Measurements from ENCODE around the gene PDE1A.

DNA sequence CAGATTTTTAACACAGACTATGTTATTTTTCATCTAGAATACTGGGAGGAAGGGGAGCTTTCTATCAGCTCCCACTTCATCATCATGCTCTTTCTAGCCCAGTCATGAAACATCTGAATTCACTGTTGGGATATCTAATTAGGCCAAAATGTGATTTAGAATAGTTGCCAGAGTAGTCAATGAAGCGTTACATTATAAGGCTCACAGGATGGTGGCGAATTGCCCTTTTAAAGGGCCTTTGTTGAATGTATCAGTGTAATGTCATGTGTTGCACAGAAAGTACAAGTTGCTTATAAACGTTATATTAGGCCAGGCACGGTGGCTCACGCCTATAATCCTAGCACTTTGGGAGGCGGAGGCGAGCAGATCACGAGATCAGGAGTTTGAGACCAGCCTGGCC lies 45.6 kb downstream of the PDE1A start:
- TF ChIP-seq EZH2phosphoT487 (IDR thresholded peaks at IDR 0.05; ENCODE audit: borderline replicate concordance, low read length) = no peak
- TF ChIP-seq, protein P1, sequence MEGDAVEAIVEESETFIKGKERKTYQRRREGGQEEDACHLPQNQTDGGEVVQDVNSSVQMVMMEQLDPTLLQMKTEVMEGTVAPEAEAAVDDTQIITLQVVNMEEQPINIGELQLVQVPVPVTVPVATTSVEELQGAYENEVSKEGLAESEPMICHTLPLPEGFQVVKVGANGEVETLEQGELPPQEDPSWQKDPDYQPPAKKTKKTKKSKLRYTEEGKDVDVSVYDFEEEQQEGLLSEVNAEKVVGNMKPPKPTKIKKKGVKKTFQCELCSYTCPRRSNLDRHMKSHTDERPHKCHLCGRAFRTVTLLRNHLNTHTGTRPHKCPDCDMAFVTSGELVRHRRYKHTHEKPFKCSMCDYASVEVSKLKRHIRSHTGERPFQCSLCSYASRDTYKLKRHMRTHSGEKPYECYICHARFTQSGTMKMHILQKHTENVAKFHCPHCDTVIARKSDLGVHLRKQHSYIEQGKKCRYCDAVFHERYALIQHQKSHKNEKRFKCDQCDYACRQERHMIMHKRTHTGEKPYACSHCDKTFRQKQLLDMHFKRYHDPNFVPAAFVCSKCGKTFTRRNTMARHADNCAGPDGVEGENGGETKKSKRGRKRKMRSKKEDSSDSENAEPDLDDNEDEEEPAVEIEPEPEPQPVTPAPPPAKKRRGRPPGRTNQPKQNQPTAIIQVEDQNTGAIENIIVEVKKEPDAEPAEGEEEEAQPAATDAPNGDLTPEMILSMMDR (IDR thresholded peaks at IDR 0.05; ENCODE audit: low read depth, low read length, poor library complexity, severe bottlenecking) = no peak

Measured in DOHH2 (cell line).